ENCODE data around the gene EXOC6B. TPM values are rescaled to one million over a fixed set of nuclear protein-coding genes. Genes with fewer than 3 reads are reported as not detected.

The EXOC6B gene
- total RNA-seq, 4 donors from 2014 or later: 14.6 to 49.6 (median 19.3) TPM

- intact Hi-C loops (cut with DNase I; ENCODE audit: low total_unique reads): no loop called here
- Histone ChIP-seq H3K4me3 (no peak overlapping the region), H3K27ac (no peak overlapping the region), H3K27me3 (no peaks in the 10 kb centered on the region), H3K4me1 (peaks cover 0 to 7% of the 10 kb centered on the region in 2 donors), H3K9me3 (no peaks in the 10 kb centered on the region), H3K36me3 (no peaks in the 10 kb centered on the region)
- DNase-seq (no peak), ATAC-seq (no peak)
- TF ChIP-seq POLR2A (IDR thresholded peaks at IDR 0.05) (no peak), CTCF (IDR thresholded peaks at IDR 0.05 in 4 of 5, conservative IDR thresholded peaks at IDR 0.05 in 1 of 5) (no peak)
- in situ Hi-C loops (cut with MboI; ENCODE audit: low sequenced_read_pairs in 4 of 4): no loop called here
Measured at GRCh38 chr2:72750466-72750865, 75.4 kb downstream of the EXOC6B start.

GRCh38 chr2:72747344-72747743, 78.5 kb downstream of the EXOC6B start:
- DNase-seq: no peak
- Histone ChIP-seq H3K27ac (no peak overlapping the region), H3K4me1 (peaks cover 0 to 10% of the 10 kb centered on the region in 2 donors), H3K4me3 (no peak overlapping the region), H3K27me3 (no peaks in the 10 kb centered on the region), H3K9me3 (no peaks in the 10 kb centered on the region), H3K36me3 (no peaks in the 10 kb centered on the region)
- ATAC-seq: no peak
- intact Hi-C loops (cut with DNase I; ENCODE audit: low total_unique reads) (loop anchor here (5.0 kb wide), 1 partner anchor 1200 kb away; no protein-coding TSS in a partner anchor), in situ Hi-C loops (cut with MboI; ENCODE audit: low sequenced_read_pairs in 4 of 4) (loop anchor here (25.0 kb wide), 4 partner anchors 585 to 1235 kb away; no protein-coding TSS in a partner anchor)
- TF ChIP-seq CTCF (IDR thresholded peaks at IDR 0.05 in 4 of 5, conservative IDR thresholded peaks at IDR 0.05 in 1 of 5): no peak
- TF ChIP-seq POLR2A (IDR thresholded peaks at IDR 0.05): no peak

GRCh38 chr2:72745679-72746368, 80.0 kb downstream of the EXOC6B start:
- Histone ChIP-seq H3K4me1 (peaks cover 0 to 10% of the 10 kb centered on the region in 2 donors), H3K9me3 (no peaks in the 10 kb centered on the region), H3K27me3 (no peaks in the 10 kb centered on the region), H3K27ac (no peak overlapping the region), H3K36me3 (no peaks in the 10 kb centered on the region), H3K4me3 (peak overlapping the region in 2 of 4 donors; percentile 1 to 19)
- DNase-seq (no peak), ATAC-seq (peak; percentile 68 to 78)
- TF ChIP-seq POLR2A (IDR thresholded peaks at IDR 0.05): no peak
- peak; percentile 20 to 79 (median 69) for TF ChIP-seq CTCF (IDR thresholded peaks at IDR 0.05 in 4 of 5, conservative IDR thresholded peaks at IDR 0.05 in 1 of 5)
- in situ Hi-C loops (cut with MboI; ENCODE audit: low sequenced_read_pairs in 4 of 4) (loop anchor here (25.0 kb wide), 4 partner anchors 584 to 1234 kb away; no protein-coding TSS in a partner anchor), intact Hi-C loops (cut with DNase I; ENCODE audit: low total_unique reads) (loop anchor here (5.0 kb wide), 1 partner anchor 1199 kb away; no protein-coding TSS in a partner anchor)

GRCh38 chr2:72744049-72744448, 81.8 kb downstream of the EXOC6B start:
- ATAC-seq (no peak), DNase-seq (no peak)
- Histone ChIP-seq H3K9me3 (no peaks in the 10 kb centered on the region), H3K27me3 (no peaks in the 10 kb centered on the region), H3K36me3 (no peaks in the 10 kb centered on the region), H3K27ac (no peak overlapping the region), H3K4me1 (peaks cover 0 to 10% of the 10 kb centered on the region in 2 donors), H3K4me3 (no peak overlapping the region)
- intact Hi-C loops (cut with DNase I; ENCODE audit: low total_unique reads): no loop called here
- in situ Hi-C loops (cut with MboI; ENCODE audit: low sequenced_read_pairs in 4 of 4): loop anchor here (25.0 kb wide), 4 partner anchors 582 to 1232 kb away; no protein-coding TSS in a partner anchor
- no peak for TF ChIP-seq CTCF (IDR thresholded peaks at IDR 0.05 in 4 of 5, conservative IDR thresholded peaks at IDR 0.05 in 1 of 5)
- TF ChIP-seq POLR2A (IDR thresholded peaks at IDR 0.05): no peak

Measured in gastrocnemius medialis (tissue), 4 donors.